Motor neuron (in vitro differentiated cells): ENCODE results near the gene KCNJ6. TPM values are rescaled to one million over a fixed set of nuclear protein-coding genes. Genes with fewer than 3 reads are reported as not detected.

Source experiments
- ATAC-seq, 8 experiments: fragments of 200-7000 bp; cut with Tn5 transposase; replicated peaks in 6 of 8; 2 replicates each; pipeline ENCODE4 v1.8.0; 2021; ENCODE audit warnings: mild to moderate bottlenecking in 8 of 8, moderate library complexity in 8 of 8
- H3K27ac ChIP-seq, 2 donors: fragments of 250-450 bp; sonication (Bioruptor Pico); 2 replicates each; pipeline ENCODE4 v1.9.0; 2021; ENCODE audit warnings: antibody characterized with exemption in 2 of 2, mild to moderate bottlenecking in 2 of 2, moderate library complexity in 1 of 2
- H3K4me1 ChIP-seq, 2 donors: fragments of 250-450 bp; sonication (Bioruptor Pico); replicated peaks in 1 of 2; 2 replicates each; pipeline ENCODE4 v1.6.1; 2021; ENCODE audit warnings: antibody characterized with exemption in 2 of 2, mild to moderate bottlenecking in 2 of 2, moderate library complexity in 1 of 2
- H3K4me3 ChIP-seq, 5 donors: fragments of 250-450 bp; sonication (Bioruptor Pico); 2 replicates each; pipeline ENCODE4 v1.9.0; 2021; ENCODE audit warnings: antibody characterized with exemption in 5 of 5, mild to moderate bottlenecking in 5 of 5, moderate library complexity in 4 of 5
- WGBS, 10 experiments: fragments of 450-650 bp; shearing (Covaris generic); methylation state at CpG; one replicate each; pipeline ENCODE4 v1.0.0; 2022; 5-methylcytosine and 5-hydroxymethylcytosine counted together
- in situ Hi-C, 9 experiments: fragments of 400-800 bp; cut with MboI; loops; one replicate each; pipeline ENCODE4 v1.15.0; 2021; ENCODE audit warnings: low sequenced_read_pairs in 9 of 9, low pct_unique_long_range_greater_than_20kb in 2 of 9; ENCODE audit not compliant: unreplicated experiment in 9 of 9
- total RNA-seq, 8 experiments: library from RNA; unstranded; fragments of 300-600 nt; gene quantifications; 2 replicates each; pipeline versions ENCODE4 v1.2.3 to v1.2.4, GENCODE V29; 2022

Gene KCNJ6, protein sequence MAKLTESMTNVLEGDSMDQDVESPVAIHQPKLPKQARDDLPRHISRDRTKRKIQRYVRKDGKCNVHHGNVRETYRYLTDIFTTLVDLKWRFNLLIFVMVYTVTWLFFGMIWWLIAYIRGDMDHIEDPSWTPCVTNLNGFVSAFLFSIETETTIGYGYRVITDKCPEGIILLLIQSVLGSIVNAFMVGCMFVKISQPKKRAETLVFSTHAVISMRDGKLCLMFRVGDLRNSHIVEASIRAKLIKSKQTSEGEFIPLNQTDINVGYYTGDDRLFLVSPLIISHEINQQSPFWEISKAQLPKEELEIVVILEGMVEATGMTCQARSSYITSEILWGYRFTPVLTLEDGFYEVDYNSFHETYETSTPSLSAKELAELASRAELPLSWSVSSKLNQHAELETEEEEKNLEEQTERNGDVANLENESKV
- total RNA-seq, result 1 to 10 TPM in 1 of 8 experiments, under 1 TPM in 7; 0.05 to 3.4 (median 0.61) TPM

DNA sequence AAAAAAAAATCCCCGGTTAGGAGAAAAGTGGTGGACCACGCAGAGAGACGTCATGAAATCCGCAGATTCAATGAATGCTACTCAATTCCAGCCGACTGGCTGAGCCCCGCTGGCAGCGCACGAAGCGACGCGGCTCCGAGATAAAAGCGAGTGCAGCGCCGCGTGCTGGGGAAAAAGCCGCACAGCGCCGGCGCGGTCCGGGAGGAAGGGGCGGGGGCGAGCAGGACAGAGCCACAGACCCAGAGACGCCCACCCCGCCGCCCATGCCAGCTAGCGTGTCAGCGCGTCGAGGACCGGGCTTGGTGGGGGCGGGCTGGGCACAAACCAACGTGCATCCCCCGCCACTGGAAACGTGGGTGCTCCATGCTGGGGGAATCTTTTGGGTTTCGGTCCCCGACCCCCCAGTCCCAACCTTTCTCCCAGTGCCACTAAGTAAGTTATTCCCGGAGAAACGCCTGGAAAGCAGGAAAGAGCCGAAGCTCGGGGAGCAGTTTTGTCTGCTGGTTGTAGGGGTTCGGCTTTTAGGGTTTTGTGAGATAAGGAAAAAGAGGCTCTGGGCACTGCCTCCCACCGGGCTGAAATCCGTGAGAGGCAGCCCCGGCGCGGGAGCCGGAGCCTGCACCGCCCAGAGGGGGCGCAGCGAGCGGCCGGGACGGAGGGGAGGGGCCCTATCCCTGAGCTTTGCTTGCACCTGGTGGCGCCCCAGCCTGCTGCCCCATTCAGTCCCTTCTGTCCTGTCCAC lies at the start of gene KCNJ6:
Gene KCNJ6, minus strand, starts transcription at position 148 of the 742 bp plus-strand sequence. CDS start 75,775 bp downstream, outside the sequence.
- Histone ChIP-seq H3K4me1 (peaks cover 14% of the 10 kb centered on the region in 2 donors), H3K4me3 (peak within 1 kb of the TSS; percentile 42 to 59 (median 50)), H3K27ac (no peak within 1 kb of the TSS)
- in situ Hi-C loops, result loop anchor here in 3 of 9 experiments (25.0 kb wide), 2 partner anchors 129 to 204 kb away; no protein-coding TSS in a partner anchor
- ATAC-seq, result peak; percentile 44 to 95 (median 91)
- 0 to 24% (median 10%) methylated on average over 1 to 13 of the region's 56 CpGs; no CpG with 5 or more reads in 6 of the 10 experiments for WGBS, 10 experiments

DNA sequence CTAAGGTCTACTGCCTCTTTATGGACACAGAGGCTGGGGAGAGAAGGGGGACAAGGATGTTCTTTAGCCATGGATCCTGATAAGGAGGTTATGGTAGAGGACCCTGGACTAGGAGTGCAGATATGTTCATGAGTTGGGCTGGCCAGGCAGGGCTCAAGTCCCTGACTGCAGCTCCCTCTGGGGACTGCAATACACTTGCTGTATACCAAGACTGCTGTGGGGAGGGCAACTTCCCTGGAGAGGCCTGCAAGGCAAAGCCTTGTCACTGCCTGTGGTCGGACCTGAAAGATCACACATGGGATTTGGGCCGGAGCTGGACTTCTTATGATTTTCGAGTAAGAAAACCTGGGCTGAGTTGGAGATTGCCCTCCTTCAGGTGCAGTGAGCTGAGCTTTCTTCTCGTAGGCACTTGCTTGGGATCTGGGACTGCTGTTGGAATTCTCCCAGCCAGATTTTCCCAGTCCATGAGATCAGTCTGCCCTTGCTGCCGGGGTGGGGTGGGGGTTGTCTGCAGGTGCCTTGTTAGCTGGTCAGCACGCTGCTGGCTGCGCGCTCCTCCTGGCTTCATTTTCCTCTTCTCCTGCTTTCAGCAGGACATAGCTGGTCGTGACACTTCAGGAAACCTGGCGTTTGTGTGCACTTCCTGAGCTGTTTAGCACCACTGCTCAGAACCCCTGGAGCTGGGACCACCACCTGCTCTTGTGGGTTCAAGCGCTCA lies 49.0 kb upstream of the KCNJ6 start:
- no peak overlapping the region for H3K27ac ChIP-seq
- in situ Hi-C loops, result no loop called here
- ATAC-seq, result no peak
- peaks cover 0 to under 1% of the 10 kb centered on the region in 2 donors for H3K4me1 ChIP-seq
- WGBS, 10 experiments, result 7 to 100% (median 84%) methylated on average over 1 to 5 of the region's 11 CpGs; no CpG with 5 or more reads in 1 of the 10 experiments
- H3K4me3 ChIP-seq, result no peak overlapping the region

DNA sequence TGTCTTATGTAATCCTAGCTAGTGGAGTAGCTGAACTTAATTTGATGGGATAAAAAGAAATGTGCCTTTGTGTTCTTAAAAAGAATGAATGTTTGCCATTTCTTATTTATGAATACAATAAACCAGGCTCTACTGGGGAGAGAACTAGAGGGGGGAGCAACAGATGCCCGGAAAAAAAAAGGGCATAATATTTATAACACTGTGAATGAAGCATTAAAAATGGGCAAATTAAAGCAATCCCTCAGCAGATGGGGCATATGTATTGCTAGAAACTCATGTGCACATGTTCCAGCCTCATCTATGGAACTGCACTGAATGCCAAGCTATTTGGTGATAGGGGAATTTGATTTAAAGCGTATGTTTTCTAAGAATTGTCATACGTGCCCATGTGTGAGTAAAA lies 42.3 kb upstream of the KCNJ6 start:
- no peak overlapping the region for H3K4me3 ChIP-seq
- WGBS, 10 experiments, result 0 to 91% (median 44%) methylated on average over 1 to 3 of the region's 3 CpGs; no CpG with 5 or more reads in 1 of the 10 experiments
- H3K4me1 ChIP-seq, result no peaks in the 10 kb centered on the region
- no peak for ATAC-seq
- in situ Hi-C loops, result no loop called here
- no peak overlapping the region for H3K27ac ChIP-seq

DNA sequence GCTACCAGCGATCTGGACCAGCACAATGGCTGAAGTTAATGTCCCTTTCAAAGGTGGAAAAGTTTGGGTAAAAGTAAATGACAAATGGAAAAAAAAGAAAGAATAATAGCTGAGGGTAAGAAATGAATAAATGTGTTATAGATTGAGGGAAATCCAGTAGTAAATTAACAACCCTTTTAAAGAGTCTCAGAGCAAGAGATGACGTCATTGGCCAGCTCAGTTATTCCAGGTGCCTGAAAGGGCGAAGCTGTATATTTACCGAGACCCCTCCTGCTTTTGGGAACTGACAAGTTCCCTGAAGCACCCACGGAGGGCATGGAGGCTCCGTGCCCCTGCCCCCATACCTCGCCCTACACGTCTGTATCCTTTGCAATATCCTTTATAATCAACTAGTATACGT lies 40.5 kb upstream of the KCNJ6 start:
- 0 to 100% (median 71%) methylated on average over 1 to 8 of the region's 9 CpGs; no CpG with 5 or more reads in 1 of the 10 experiments for WGBS, 10 experiments
- no peak for ATAC-seq
- in situ Hi-C loops, result no loop called here
- no peak overlapping the region for H3K4me3 ChIP-seq
- H3K27ac ChIP-seq, result no peak overlapping the region
- H3K4me1 ChIP-seq, result no peaks in the 10 kb centered on the region

DNA sequence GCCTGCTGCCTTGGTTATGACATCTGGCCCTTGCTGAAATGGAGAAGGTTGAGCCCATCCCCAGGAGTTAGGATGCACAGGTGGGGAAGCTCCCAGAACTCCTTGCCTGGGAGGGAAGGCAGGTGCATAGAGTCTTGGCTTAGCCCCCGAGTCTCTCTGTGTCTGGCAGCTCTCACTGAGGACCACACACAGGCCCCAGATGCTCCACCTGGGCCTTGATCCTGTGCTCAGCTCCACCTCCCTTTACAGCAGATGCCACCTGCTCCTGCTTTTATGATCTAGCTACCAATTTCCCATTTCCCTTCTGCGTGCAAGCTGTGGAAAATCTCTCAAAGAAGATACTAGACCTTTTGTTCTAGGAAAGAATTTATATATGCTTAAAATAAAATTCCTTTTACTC lies 28.8 kb upstream of the KCNJ6 start:
- in situ Hi-C loops, result no loop called here
- peaks cover 9 to 10% of the 10 kb centered on the region in 2 donors for H3K4me1 ChIP-seq
- ATAC-seq, result no peak
- no peak overlapping the region for H3K4me3 ChIP-seq
- WGBS, 10 experiments, result 0 to 100% (median 13%) methylated on average over 1 of the region's 2 CpGs; no CpG with 5 or more reads in 4 of the 10 experiments
- H3K27ac ChIP-seq, result no peak overlapping the region

DNA sequence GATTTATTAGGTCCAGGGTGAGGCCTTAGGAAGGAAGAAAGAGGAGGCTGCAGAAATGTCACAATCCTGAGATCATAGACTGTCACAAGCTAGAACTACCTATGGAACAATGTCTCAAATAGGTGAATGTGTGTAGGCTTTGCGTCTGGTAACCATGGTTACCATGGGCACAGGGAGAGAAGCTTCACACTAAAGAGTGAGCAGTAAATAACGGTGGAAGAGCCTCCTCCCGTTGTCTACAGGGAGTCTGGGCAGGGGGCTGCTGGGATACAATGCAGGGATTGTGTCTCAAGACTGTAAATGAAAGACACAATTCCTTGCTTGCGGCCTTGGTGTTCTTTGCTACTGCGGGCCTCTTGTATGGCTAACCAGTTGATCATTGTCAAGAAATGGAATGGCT lies 28.2 kb upstream of the KCNJ6 start:
- H3K4me3 ChIP-seq, result no peak overlapping the region
- peaks cover 9 to 10% of the 10 kb centered on the region in 2 donors for H3K4me1 ChIP-seq
- in situ Hi-C loops, result no loop called here
- no peak overlapping the region for H3K27ac ChIP-seq
- 0 to 50% (median 40%) methylated on average over 1 to 4 of the region's 5 CpGs for WGBS, 10 experiments
- peak in 5 of 8 experiments; percentile 39 to 88 (median 62) for ATAC-seq

DNA sequence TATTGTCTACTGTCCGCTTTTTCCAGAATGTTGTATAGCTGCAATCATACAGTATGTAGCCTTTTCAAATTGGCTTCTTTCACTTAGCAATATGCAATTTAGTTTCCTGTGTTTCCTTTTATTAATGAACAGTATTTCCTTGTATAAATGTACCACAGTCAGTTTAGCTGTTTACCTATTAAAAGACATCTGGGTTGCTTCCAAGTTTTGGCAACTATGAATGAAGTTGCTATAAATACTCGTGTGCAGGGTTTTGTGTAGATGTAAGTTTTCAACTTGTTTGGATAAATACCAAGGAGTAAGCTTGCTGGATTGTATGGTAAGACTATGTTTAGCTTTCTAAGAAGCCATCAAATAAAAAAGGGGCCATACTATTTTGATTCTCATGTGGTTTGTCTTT lies 24.4 kb upstream of the KCNJ6 start:
- WGBS, 10 experiments, result 0 to 83% (median 38%) methylated on average over 1 to 2 of the region's 2 CpGs
- in situ Hi-C loops, result no loop called here
- Histone ChIP-seq H3K4me1 (peaks cover 9 to 10% of the 10 kb centered on the region in 2 donors), H3K27ac (no peak overlapping the region), H3K4me3 (no peak overlapping the region)
- ATAC-seq, result no peak

DNA sequence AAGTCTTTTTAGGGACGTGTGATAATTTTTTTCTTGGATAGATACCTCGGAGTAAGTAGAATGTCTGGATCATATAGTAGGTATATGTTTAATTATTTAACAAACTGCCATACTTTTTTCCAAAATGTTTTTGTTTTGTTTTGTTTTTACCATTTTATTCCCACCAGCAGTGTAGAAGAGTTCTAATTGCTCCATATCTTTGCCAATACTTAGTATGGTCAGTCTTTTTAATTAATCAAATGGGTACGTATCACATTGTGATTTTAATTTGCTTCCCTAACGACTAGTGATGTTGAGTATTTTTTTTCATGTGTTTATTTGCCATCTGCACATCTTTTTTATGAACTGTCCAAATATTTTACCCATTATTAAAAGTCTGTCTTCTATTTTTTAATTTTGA lies 23.6 kb upstream of the KCNJ6 start:
- no peak for ATAC-seq
- in situ Hi-C loops, result no loop called here
- WGBS, 10 experiments, result 5 to 87% (median 71%) methylated on average over 4 of the region's 4 CpGs; no CpG with 5 or more reads in 1 of the 10 experiments
- H3K4me1 ChIP-seq, result peaks cover 7 to 8% of the 10 kb centered on the region in 2 donors
- H3K4me3 ChIP-seq, result no peak overlapping the region
- no peak overlapping the region for H3K27ac ChIP-seq

DNA sequence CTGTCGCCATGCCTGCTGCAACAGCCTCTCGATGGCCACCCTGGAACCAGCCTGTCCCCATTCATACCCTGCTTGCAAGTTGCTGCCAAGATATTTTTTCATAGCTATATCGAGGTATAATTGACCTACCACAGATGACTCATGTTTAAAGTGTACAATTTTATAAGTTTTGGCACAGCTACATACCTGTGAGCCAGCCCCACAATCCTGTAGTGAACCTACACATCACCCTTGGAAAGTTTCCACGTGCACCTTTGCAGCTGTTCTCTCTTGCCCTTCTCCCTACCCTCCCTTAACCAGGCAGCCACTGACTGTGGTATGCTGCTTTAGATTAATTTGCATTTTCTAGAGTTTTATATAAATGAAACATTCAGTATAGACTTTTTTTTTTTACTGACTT lies 23.0 kb upstream of the KCNJ6 start:
- Histone ChIP-seq H3K4me3 (no peak overlapping the region), H3K4me1 (peaks cover under 1 to 2% of the 10 kb centered on the region in 2 donors), H3K27ac (no peak overlapping the region)
- in situ Hi-C loops, result no loop called here
- WGBS, 10 experiments, result 0 to 92% (median 50%) methylated on average over 1 to 4 of the region's 4 CpGs; no CpG with 5 or more reads in 1 of the 10 experiments
- no peak for ATAC-seq

DNA sequence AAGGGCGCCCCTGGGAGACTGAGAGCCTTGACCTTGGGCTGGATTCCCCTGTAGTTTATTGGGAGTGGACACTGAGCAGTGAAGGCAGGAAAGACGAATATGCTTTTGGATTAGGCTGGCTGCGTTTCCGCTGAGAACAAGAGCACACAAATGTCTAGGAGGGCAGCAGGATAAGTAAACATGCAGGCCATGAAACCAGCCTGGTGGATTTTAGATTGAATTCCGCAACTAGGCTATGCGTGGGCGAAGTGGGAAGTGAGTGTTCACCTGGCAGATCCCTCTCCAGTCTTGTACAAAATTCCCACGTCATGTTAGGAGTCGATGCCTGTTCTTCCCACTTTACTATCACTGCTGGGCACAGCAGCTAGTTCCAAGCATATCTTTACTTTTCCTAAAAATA lies 21.4 kb upstream of the KCNJ6 start:
- in situ Hi-C loops, result no loop called here
- Histone ChIP-seq H3K27ac (no peak overlapping the region), H3K4me1 (no peaks in the 10 kb centered on the region), H3K4me3 (no peak overlapping the region)
- no peak for ATAC-seq
- 44 to 83% (median 66%) methylated on average over 2 to 9 of the region's 9 CpGs; no CpG with 5 or more reads in 4 of the 10 experiments for WGBS, 10 experiments

DNA sequence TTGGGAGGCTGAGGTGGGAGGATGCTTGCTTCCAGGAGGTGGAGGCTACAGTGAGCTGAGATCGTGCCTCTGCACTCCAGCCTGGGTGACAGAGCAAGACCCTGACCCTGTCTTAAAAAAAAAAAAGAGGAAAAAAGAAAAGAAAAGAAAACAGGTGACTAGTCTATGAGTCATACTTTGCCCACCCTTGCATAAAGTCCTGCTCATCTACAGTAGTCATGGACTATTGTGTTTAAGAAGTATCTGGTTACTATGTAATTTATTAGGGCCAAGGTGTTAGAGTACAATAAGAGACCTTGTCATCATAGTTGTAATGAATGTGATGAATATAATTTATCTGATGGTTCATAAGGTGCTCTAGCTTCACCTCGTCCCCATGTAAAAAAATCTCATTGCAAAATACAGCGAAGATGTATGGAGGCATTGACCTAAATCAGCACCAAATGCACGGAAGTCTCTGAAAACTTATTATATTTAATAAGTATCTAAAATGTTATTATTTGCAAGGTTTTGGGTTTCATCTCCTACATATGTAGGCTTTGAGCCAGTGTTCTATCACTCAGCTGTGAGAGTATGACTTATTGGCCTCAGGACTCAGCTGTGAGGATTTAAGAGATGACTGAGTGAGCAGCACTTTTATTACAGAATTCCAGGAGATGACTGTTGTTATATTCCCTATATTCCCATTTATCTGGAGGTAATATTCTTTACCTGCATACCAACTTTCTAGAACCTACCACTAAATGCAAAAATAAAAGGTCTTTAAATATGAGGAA lies 19.9 kb upstream of the KCNJ6 start:
- no peak for ATAC-seq
- no peaks in the 10 kb centered on the region for H3K4me1 ChIP-seq
- no peak overlapping the region for H3K4me3 ChIP-seq
- 22 to 100% (median 84%) methylated on average over 1 to 4 of the region's 4 CpGs for WGBS, 10 experiments
- no peak overlapping the region for H3K27ac ChIP-seq
- in situ Hi-C loops, result no loop called here

DNA sequence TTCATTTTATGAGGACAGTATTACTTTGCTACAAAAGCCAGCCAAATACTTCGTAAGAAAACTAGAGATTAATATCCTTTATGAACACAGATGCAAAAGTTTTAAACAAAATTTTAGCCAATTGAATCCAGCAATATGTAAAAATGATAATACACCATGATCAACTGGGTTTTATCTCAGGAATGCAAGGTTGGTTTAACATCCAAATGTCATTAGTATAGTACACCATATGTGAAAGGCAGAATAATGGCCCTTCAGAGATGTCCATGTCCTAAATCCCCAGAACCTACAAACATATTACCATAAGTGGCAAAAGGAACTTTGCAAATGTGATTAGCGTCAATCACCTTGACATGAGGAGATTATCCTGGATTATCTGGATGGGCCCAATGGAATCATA lies 16.7 kb upstream of the KCNJ6 start:
- Histone ChIP-seq H3K27ac (no peak overlapping the region), H3K4me3 (no peak overlapping the region), H3K4me1 (no peaks in the 10 kb centered on the region)
- no peak for ATAC-seq
- 0 to 100% (median 66%) methylated on average over 1 to 2 of the region's 2 CpGs for WGBS, 10 experiments
- in situ Hi-C loops, result no loop called here
